NOMO-1 treated with DMSO at 0.1 percent for 48 hours (cell line): ENCODE measurements around the gene IFITM1.
A peak's percentile ranks its signal among the peaks of the same experiment; 100 is the strongest.
"Not testable (repeated sequence)": the region's sequence is repeated elsewhere in the genome, so short reads cannot be mapped to it uniquely, and the experiment has no call there.

ENCODE experiments used
- DNase-seq: peaks from one replicate; lab custom pipeline; 2025; ENCODE audit not compliant: unreplicated experiment; lab: John Stamatoyannopoulos, UW

The IFITM1 gene

GRCh38 chr11:282630-283360, 31.0 kb upstream of the IFITM1 start:
- DNase-seq, result no peak

GRCh38 chr11:283405-284104, 30.3 kb upstream of the IFITM1 start:
- DNase-seq, result peak; percentile 27

DNA sequence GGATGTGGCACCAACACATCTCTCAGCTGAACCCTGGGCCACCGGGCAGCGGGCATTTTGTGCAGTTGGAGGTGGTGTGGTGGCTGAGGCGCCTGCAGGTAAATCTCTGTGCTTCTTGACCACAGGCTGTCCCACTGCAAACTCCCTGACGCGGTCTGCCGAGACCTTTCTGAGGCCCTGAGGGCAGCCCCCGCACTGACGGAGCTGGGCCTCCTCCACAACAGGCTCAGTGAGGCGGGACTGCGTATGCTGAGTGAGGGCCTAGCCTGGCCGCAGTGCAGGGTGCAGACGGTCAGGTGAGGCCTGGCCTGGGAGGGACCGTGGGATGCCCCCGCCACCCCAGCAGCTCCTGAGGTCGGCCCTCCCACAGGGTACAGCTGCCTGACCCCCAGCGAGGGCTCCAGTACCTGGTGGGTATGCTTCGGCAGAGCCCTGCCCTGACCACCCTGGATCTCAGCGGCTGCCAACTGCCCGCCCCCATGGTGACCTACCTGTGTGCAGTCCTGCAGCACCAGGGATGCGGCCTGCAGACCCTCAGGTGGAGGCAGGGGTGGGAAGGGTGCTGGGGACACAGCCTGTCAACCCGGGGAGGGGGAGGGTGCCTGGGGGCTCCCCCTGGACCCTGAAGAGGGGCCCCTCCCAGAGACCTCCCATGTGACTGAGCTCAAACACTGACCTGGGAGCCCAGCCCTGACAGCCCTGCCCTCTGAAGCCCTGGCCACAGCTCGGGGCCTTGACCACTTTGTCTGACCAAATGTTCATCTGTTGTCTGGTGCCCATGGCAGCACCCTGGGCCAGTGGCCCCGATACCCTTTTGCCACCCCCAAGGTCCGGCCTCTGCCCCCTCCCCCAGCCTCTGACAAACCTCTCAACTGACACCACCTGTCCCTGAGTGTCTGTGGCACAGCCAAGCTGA, 29.5 kb upstream of the IFITM1 start:
- no peak for DNase-seq

DNA sequence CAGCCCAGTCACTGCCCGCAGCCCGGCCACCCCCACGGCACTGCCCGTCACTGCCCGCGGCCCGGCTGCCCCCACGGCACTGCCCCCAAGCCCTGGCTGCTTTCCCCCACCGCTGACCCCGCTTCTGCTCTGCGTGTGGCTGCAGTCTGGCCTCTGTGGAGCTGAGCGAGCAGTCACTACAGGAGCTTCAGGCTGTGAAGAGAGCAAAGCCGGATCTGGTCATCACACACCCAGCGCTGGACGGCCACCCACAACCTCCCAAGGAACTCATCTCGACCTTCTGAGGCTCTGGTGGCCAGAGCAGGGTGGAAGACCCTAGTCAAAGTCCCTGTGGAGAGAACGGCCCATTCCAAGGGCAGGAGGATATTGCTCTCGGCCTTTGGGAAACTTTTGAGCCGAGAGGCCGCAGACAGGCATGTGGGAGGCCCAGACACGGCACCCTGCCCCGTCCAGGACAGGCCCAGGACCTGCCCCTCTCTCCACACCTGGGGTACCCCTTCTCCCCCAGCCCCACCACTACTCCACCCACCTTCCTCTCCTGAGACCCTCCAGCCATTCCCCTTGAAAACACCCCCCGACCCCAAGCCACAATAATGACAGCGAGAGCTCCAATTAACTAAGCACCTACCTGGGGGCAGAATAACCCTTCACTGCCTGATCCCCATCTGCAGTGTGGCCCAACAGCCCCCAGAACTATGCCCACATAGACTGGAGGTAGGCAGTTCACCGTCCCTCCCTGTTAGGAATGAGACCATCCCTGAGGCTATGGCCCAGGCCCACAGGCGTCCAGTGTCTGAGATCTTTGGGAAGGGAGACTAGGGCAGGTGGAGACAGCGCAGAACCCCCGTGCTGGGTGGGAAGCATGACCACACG, 28.6 kb upstream of the IFITM1 start:
- no peak for DNase-seq

DNA sequence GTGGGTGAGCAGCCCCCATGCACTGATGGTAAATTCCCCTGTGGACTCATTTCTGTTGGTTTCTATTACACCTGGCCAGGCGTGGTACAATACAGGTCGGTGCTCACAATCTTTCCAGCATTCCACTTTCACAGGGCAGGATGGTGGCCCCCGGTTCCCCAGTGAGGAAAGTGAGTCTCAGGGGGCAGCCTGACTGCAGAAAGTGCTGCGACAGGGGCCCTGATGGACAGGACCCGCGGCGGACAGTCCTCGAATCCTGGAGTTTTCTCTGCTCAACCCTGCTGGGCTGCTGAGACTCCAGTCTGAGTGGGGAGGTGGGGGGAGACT, 28.0 kb upstream of the IFITM1 start:
- DNase-seq, result no peak

GRCh38 chr11:286977-287820, 26.6 kb upstream of the IFITM1 start:
- DNase-seq, result not testable (repeated sequence)

GRCh38 chr11:287821-288477, 25.9 kb upstream of the IFITM1 start:
- DNase-seq, result no peak

GRCh38 chr11:288478-289397, 25.1 kb upstream of the IFITM1 start, which contains the start of gene PGGHG:
Gene PGGHG (plus strand): TSS chr11:289126. CDS start chr11:289817, 691 bp downstream.
- peak; percentile 49 for DNase-seq

- DNase-seq, result no peak
Measured at GRCh38 chr11:289398-289711, 24.5 kb upstream of the IFITM1 start.

- DNase-seq, result no peak
Measured at GRCh38 chr11:289712-290620, 23.9 kb upstream of the IFITM1 start.

DNA sequence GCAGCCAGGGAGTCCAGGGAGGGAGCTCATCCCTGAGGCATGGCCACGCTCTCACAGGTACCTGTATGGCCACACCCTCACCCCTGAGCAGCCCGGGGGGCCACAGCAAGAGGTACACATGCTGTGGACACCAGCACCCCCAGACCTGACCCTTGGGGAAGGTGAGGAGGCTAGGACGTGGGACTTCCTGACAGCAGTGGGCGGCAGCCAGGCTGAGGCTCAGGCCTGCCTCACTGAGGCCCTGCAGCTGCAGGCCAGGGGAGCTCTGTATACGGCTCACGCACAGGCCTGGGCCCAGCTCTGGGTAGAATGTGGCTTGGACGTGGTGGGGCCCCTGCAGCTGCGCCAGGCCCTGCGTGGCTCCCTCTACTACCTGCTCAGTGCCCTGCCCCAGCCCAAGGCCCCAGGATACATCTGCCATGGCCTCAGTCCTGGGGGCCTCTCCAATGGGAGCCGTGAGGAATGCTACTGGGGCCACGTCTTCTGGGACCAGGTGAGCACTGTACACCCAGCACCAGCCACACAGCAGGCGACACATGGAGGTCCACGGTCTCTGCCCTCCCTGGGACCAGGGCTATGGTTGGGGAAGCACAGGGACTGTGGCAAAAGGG, 23.1 kb upstream of the IFITM1 start:
- no peak for DNase-seq

DNA sequence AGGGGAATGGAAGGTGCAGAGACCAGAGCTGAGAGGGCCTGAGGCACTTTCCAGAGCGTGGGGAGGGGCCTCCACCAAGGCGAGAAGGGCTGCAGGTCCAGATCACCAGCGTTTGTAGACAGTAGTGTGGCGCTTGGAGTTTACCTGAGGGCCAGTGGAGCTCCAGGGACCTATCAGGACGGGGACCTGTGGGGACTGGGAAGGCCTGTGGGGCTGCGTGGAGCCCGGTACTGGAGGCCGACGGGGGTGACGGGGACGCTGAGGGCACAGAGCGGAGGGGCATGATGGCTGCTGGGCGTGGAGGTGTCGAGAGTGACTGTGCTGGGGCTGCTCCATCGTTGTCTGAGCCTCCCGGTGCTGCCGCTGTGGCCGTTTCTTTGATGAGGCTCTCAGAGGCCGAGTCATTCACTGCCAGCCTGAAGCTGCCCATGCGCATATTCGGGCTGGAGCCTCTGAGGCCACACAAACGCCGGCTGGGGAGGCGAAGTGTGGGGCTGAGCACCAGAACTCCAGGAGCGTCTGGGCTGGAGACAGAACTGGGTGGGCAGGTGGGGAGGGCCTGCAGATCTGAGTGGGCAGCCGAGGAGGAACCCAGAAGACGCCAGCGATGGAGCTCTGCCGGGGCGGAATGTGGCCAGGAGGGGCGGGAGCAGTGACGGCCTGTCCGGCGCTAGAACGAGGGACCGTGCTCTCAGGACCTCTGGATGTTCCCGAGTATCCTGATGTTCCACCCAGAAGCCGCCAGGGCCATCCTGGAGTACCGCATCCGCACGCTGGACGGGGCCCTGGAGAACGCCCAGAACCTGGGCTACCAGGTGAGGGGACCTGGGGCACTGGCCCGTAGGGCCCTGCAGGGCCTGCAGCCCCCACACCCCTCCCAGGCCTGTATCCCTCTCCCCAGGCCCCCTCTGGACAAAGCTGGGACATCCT, 22.3 kb upstream of the IFITM1 start:
- DNase-seq, result no peak

GRCh38 chr11:292211-293121, 21.4 kb upstream of the IFITM1 start:
- DNase-seq, result no peak

DNA sequence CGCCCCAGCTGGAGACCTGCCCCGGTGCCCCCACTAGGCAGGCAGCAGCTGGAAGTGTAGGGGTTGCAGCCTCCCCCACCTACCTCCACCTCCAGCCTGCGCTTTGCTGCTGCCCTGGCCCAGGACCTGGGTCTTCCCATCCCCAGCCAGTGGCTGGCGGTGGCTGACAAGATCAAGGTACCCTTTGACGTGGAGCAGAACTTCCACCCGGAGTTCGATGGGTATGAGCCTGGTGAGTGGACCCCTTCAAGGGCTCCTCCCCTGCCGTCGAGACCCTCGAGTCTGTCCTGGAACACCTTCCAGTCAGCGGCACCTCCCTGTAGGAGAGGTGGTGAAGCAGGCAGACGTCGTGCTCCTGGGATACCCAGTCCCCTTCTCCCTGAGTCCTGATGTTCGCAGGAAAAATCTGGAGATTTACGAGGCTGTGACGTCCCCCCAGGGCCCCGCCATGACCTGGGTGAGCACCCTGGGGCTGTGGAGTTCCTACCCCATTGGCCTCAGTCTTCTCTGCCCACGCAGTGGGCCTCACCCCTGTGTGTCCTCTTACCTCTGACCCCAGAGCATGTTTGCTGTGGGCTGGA, 20.5 kb upstream of the IFITM1 start:
- no peak for DNase-seq
